ENCODE measurements around the gene NACC2. TPM values are rescaled to one million over a fixed set of nuclear protein-coding genes. Genes with fewer than 3 reads are reported as not detected.

The NACC2 gene
- total RNA-seq, 4 donors from 2014 or later, result 45.6 to 55.7 (median 49.8) TPM

DNA sequence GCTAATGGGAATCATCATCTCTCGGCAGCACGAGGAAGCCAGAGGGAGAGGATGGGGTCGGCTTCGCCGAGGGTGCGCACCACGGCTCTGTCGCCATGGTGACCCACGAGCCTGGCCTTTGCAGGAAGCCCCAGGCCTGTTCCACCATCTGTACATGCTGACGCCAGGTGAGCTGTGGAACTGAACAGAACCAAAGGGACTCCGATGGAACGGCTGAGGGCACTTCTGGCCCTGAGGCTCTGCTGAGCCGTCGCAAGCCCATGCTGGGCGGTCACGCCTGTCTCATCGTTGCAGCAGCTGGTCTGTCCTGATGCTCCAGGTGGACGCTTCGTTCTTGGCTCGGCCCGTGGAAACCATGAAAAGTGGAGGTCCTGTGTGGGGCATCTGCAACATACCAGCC is 99.3 kb downstream of the NACC2 start:
- H3K27ac ChIP-seq, result no peak overlapping the region
- no peaks in the 10 kb centered on the region for H3K27me3 ChIP-seq
- no peak for DNase-seq (ENCODE audit: low spot score in 2 of 2)
- H3K4me3 ChIP-seq, result no peak overlapping the region
- no peaks in the 10 kb centered on the region for H3K36me3 ChIP-seq
- peaks cover 0 to 43% (median 33%) of the 10 kb centered on the region in 4 donors for H3K4me1 ChIP-seq
- H3K9me3 ChIP-seq, result no peaks in the 10 kb centered on the region
- 93 to 96% methylated on average over 21 of the region's 21 CpGs for WGBS, 2 donors
- TF ChIP-seq, protein P1, sequence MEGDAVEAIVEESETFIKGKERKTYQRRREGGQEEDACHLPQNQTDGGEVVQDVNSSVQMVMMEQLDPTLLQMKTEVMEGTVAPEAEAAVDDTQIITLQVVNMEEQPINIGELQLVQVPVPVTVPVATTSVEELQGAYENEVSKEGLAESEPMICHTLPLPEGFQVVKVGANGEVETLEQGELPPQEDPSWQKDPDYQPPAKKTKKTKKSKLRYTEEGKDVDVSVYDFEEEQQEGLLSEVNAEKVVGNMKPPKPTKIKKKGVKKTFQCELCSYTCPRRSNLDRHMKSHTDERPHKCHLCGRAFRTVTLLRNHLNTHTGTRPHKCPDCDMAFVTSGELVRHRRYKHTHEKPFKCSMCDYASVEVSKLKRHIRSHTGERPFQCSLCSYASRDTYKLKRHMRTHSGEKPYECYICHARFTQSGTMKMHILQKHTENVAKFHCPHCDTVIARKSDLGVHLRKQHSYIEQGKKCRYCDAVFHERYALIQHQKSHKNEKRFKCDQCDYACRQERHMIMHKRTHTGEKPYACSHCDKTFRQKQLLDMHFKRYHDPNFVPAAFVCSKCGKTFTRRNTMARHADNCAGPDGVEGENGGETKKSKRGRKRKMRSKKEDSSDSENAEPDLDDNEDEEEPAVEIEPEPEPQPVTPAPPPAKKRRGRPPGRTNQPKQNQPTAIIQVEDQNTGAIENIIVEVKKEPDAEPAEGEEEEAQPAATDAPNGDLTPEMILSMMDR (IDR thresholded peaks at IDR 0.05), result no peak
- TF ChIP-seq EP300 (IDR thresholded peaks at IDR 0.05), result no peak
- TF ChIP-seq POLR2A (IDR thresholded peaks at IDR 0.05), result no peak

GRCh38 chr9:135994501-135995192 is 100.4 kb downstream of the NACC2 start:
- H3K27me3 ChIP-seq, result no peaks in the 10 kb centered on the region
- peak overlapping the region in 2 of 4 donors; percentile 91 to 96 for H3K27ac ChIP-seq
- TF ChIP-seq POLR2A (IDR thresholded peaks at IDR 0.05) (no peak), EP300 (IDR thresholded peaks at IDR 0.05) (no peak)
- no peaks in the 10 kb centered on the region for H3K9me3 ChIP-seq
- no peak for DNase-seq (ENCODE audit: low spot score in 2 of 2)
- H3K4me1 ChIP-seq, result peaks cover 0 to 55% (median 41%) of the 10 kb centered on the region in 4 donors
- no peak overlapping the region for H3K4me3 ChIP-seq
- WGBS, 2 donors, result 71 to 72% methylated on average over 17 to 19 of the region's 20 CpGs
- H3K36me3 ChIP-seq, result no peaks in the 10 kb centered on the region

DNA sequence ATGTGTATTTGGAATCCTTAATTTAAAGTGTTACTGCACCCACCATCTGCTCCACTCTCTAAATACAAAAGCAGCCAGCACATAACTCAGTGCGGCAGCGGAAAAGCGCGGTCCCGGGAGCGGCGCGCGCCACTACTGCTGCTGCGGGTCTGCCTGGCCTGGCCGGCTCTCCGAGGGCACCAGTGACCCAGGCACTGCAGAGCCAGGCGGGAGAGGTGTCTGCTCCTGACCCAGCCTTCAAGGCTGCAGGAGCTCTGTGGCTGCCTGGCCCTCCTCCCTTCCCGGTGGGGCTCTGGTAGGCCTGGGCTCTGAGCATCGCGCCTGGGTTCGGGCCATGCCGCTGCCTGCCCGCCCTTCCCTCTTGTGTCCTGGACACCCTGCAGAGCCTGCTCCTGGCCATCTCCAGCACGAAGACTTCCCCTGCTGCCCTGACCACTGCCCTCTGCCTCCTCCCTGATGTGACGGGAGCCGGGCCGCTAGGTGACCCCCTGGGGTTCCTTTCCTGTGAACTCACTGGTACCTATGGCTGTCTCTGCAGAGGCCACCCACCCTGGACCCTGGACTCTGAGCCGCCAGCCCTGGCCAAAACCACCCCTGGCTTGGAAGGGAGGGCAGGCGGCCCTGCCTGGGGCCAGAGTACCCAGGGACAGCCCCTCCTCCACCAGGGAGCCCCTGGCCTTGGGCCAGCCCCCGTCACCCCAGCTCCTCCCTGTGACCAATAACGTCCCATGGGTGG is 101.2 kb downstream of the NACC2 start:
- H3K9me3 ChIP-seq, result no peaks in the 10 kb centered on the region
- no peaks in the 10 kb centered on the region for H3K36me3 ChIP-seq
- no peak for DNase-seq (ENCODE audit: low spot score in 2 of 2)
- H3K4me3 ChIP-seq, result no peak overlapping the region
- 83 to 86% methylated on average over 15 to 21 of the region's 27 CpGs for WGBS, 2 donors
- H3K4me1 ChIP-seq, result peaks cover 0 to 62% (median 42%) of the 10 kb centered on the region in 4 donors
- peak overlapping the region; percentile 80 to 96 (median 86) for H3K27ac ChIP-seq
- H3K27me3 ChIP-seq, result no peaks in the 10 kb centered on the region
- TF ChIP-seq POLR2A (IDR thresholded peaks at IDR 0.05) (no peak), EP300 (IDR thresholded peaks at IDR 0.05) (no peak)
- TF ChIP-seq, protein P1 (IDR thresholded peaks at IDR 0.05), result no peak

GRCh38 chr9:135993409-135993742 is 101.7 kb downstream of the NACC2 start:
- peak overlapping the region in 1 of 4 donors; percentile 39 for H3K4me3 ChIP-seq
- WGBS, 2 donors, result 58 to 60% methylated on average over 7 to 13 of the region's 13 CpGs

GRCh38 chr9:135992486-135993408 is 102.3 kb downstream of the NACC2 start:
- TF ChIP-seq, protein P1 (IDR thresholded peaks at IDR 0.05), result peak in 1 of 5 experiments; percentile 14
- TF ChIP-seq EP300 (IDR thresholded peaks at IDR 0.05) (peak; percentile 12 to 73), POLR2A (IDR thresholded peaks at IDR 0.05) (no peak)

More at GRCh38 chr9:135993409-135993742, 101.7 kb downstream of the NACC2 start:
- Histone ChIP-seq H3K36me3 (no peaks in the 10 kb centered on the region), H3K4me1 (peaks cover 0 to 63% (median 42%) of the 10 kb centered on the region in 4 donors), H3K9me3 (no peaks in the 10 kb centered on the region), H3K27ac (peak overlapping the region; percentile 80 to 96 (median 86)), H3K27me3 (no peaks in the 10 kb centered on the region)
- no peak for DNase-seq (ENCODE audit: low spot score in 2 of 2)
- TF ChIP-seq POLR2A (IDR thresholded peaks at IDR 0.05) (no peak), EP300 (IDR thresholded peaks at IDR 0.05) (no peak)
- TF ChIP-seq, protein P1 (IDR thresholded peaks at IDR 0.05), result no peak

More at GRCh38 chr9:135992486-135993408, 102.3 kb downstream of the NACC2 start:
- 6 to 11% methylated on average over 19 to 22 of the region's 32 CpGs for WGBS, 2 donors
- peak overlapping the region; percentile 80 to 96 (median 86) for H3K27ac ChIP-seq
- H3K36me3 ChIP-seq, result no peaks in the 10 kb centered on the region
- no peaks in the 10 kb centered on the region for H3K9me3 ChIP-seq
- H3K4me1 ChIP-seq, result peaks cover 0 to 63% (median 42%) of the 10 kb centered on the region in 4 donors
- H3K4me3 ChIP-seq, result peak overlapping the region; percentile 5 to 39 (median 22)
- no peaks in the 10 kb centered on the region for H3K27me3 ChIP-seq
- DNase-seq (ENCODE audit: low spot score in 2 of 2), result peak; percentile 69
